HG02943 (cell line): ENCODE measurements around the gene OSGIN1.

ENCODE experiments used
- ATAC-seq: cut with Tn5 transposase; IDR thresholded peaks from one replicate; pipeline ENCODE4 v1.9.1; 2021; ENCODE audit warnings: mild to moderate bottlenecking, low read depth, moderate library complexity; ENCODE audit not compliant: unreplicated experiment

OSGIN1 gene

GRCh38 chr16:83955218-83956130 is 2.4 kb downstream of the OSGIN1 start:
- ATAC-seq: no peak

- no peak for ATAC-seq
These were observed 3.6 kb downstream of the OSGIN1 start for GRCh38 chr16:83956336-83957289.

- ATAC-seq: no peak
These were observed 4.3 kb downstream of the OSGIN1 start for GRCh38 chr16:83957296-83957855.

DNA sequence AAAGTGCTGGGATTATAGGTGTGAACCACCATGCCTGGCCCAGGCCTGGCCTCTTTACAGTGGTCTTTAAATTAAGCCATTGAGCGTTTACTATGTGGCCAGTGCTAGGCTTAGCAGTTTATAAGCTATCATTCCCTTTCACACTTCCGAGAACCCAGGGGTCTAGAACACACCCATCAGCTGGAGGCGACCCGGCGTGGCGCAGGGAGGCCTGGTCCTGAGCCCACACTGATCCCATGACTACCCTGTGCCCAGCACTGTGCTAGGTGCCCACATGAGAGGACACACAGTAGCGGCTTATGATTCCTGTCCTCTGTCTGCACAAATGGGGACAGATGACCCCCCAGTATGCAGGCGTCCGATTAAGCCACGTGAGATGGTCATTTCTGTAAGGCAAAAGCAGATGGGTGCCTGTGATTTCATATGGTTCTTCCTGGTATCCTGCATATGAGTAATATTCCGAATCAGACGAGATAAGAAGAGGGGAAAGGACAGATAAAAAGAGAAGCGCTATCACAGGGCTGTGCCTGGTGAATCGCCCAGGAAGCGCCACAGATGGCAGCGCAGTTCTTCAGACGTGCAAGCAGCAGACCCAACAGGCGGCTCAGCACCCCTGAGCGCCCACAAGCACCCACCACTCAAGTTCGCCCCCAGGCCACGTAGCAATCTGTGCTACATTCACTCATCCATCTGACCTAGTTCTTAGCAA is 5.3 kb downstream of the OSGIN1 start:
- ATAC-seq: no peak

DNA sequence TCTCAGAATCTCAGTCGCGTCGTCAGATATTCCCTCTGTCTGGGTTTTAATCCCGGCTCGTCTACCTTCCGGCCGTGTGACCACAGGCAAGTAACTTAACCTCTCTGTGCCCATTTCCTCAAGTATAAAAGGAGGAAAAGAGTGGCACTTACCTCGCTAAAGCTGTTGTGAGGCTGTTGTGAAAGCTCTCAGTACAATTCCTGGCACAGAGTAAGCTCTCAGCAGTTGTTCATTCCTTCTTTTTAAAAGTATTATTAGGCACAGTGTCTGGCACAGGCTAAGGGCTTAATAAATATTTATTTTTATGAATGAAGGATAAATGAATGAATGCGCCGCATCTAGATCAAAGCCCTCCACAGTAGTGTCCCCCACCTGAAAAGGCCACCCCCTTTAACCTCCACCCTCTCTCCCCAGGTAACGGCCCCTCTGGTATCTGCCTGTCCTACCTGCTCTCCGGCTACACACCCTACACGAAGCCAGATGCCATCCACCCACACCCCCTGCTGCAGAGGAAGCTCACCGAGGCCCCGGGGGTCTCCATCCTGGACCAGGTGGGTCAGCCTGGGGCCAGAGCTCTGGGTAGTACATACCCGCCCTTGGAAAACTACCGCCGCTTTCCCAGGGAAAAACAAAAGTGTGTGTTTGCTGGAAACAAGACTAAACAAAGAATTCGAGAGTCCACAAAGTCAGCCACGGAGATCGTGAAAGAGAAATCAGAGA is 6.0 kb downstream of the OSGIN1 start:
- ATAC-seq: no peak

DNA sequence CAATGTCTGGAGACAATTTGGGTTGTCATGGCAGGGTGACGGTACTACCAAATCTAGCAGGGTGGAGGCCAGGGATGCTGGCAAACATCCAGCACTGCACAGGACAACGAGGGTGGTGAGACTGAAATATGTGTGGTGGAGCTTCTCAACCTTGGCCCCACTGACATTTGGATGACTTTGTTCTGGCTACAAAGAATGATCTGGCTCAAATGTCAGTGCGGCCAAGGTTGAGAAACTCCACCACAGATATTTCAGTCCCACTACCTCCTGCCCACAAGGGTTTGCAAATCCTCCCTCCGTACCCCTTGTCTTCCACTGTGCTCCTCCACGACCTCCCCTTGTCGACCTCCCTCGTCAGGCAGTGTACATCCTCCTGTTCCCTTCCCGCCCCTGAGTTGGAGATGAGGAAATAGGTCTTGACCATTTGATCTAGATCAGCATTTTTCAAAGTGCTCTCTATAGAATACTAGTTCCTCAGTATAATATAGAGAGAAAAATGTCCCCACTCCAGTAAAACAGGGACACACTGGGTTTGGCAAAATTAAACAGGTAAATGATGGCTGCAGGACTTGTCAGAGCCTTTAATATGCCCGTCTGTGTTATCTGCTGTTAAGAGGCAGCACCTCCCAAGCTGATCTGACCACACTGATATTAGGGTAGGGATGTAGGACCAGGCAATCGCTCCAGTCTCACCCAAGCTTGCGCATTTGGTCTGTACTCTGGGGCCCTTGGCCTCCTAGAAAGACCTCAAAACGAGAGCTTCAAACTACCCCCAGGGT is 6.8 kb downstream of the OSGIN1 start:
- no peak for ATAC-seq

GRCh38 chr16:83960521-83961249 is 7.6 kb downstream of the OSGIN1 start:
- ATAC-seq: no peak

- ATAC-seq: no peak
These were observed 8.6 kb downstream of the OSGIN1 start for GRCh38 chr16:83961591-83961990.

DNA sequence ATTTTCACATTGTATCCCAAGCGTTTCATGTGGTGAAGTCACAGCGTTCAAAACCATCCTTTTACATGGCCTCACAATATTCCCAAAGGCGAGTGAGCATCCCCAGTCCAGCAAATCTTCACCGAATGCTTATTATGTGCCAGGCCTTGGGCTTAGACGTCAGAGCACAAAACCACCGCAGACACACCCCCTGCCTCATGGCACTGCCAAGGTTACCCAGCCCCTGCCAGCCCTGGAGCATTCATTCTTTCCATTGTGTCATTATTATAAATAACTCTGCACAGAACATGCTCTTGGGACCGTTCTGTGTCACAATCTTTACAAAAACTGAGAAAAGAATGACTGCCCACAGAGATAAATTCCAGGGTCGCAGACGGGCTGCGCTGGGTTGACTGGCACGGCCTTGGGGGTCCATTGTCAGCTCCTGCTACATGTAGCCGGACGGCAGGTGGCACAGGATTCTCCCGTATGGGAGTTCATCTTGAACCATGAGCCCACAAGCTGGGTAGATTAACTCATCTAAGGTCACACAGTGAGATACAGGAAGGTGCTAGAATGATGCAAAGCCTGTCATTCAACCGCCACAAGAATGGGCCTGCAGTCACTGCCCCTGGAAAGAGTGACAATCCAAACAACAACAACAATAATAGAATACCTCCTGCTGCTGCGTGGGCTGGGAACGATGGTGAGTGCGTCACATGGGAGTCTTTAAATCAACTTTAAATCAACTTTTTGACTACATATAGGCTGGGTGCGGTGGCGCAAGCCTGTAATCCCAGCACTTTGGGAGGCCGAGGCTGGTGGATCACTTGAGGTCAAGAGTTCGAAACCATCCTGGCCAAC is 10.5 kb downstream of the OSGIN1 start:
- ATAC-seq: no peak

DNA sequence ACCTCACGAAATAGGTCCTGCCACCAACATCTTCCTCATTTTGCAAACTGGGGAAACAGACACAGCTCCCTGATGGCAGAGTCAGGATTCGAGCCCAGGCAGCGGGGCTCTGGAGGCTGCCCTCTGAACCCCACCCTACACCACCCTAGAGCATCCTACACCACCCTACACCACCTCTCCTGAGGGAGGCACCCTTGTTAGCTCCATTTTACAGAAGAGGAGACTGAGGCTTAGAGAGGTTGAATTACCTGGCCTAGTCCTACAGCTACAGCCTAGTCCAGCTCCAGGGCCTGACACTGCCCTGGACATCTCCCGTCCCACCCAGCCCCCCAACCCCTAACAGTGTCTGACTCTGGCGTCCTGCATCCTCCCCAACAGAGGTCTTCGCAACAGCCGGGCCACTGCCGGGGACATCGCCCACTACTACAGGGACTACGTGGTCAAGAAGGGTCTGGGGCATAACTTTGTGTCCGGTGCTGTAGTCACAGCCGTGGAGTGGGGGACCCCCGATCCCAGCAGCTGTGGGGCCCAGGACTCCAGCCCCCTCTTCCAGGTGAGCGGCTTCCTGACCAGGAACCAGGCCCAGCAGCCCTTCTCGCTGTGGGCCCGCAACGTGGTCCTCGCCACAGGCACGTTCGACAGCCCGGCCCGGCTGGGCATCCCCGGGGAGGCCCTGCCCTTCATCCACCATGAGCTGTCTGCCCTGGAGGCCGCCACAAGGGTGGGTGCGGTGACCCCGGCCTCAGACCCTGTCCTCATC is 11.8 kb downstream of the OSGIN1 start:
- ATAC-seq: no peak

- ATAC-seq: no peak
These were observed 12.6 kb downstream of the OSGIN1 start for GRCh38 chr16:83965444-83966152.

DNA sequence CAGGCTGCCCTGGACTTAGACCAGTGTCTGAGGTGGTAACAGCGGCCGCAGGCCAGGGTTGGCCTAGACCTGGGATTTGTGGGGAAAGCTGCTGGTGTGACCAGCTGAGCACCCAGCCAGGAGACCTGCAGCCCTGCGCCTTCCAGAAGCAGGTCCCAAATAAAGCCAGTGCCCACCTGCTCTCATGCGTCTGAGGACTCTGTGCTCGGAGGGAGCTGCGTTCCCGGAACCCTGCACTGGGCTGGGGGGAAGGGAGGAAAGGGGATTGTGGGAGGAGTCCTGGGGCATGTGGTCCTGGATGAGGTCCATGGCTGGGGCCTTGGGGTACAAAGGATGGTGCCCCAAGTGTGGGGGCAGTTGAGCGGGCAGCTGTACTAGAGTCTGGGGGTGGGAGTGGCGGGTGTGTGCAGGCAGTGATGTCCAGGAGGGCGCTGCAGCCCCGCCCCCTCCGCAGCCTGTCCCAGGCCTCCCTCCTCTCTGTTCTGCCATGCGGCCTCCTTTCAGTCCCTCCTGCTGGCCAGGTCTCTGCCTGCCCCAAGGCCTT is 13.2 kb downstream of the OSGIN1 start:
- no peak for ATAC-seq

GRCh38 chr16:83967091-83967490 is 14.1 kb downstream of the OSGIN1 start:
- no peak for ATAC-seq

- no peak for ATAC-seq
These were observed 14.8 kb downstream of the OSGIN1 start, which contains the start of gene NECAB2 for GRCh38 chr16:83967838-83968305. Gene NECAB2, plus strand, starts transcription at chr16:83968244. Its CDS starts 405 bp downstream, at chr16:83968649.

DNA sequence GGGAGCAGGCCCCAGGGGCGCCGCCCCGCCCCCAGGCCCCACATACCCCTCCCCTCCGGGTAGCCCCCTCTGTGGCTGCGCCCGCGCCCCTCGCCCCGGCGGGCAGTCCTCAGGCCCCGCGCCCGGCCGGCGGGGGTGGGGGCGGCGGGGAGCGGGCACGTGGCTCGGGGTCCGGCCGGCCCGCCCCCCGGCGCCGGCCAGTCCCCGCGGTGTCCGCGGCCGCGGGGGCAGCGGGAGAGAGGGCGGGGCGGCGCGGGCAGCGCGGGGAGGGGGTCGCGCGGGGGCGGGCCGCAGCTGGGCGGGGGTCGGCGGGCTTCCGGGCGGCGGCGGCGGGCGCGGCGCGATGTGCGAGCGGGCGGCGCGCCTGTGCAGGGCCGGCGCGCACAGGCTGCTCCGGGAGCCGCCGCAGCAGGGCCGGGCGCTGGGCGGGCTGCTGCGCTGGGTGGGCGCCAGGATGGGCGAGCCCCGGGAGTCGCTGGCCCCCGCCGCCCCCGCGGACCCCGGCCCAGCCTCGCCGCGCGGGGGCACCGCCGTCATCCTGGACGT is 15.3 kb downstream of the OSGIN1 start:
- no peak for ATAC-seq
